ENCODE data around the gene ZC3H13. TPM values are rescaled to one million over a fixed set of nuclear protein-coding genes. Genes with fewer than 3 reads are reported as not detected.

The ZC3H13 gene
- total and polyA plus RNA-seq, 2 donors (not counting 1 experiment from before 2014, with no cell fraction given), result 4.8 to 65.7 TPM

- WGBS (ENCODE audit: insufficient coverage), result 100% methylated on average over 4 of the region's 7 CpGs
- Mint-ChIP-seq H3K4me3 (no peak overlapping the region), H3K4me1 (no peaks in the 10 kb centered on the region), H3K9me3 (ENCODE audit: insufficient read depth) (no peaks in the 10 kb centered on the region), H3K27me3 (peaks cover 5% of the 10 kb centered on the region), H3K27ac (no peak overlapping the region)
- ChIA-PET POLR2A (no interaction called here), CTCF (no interaction called here)
- Histone ChIP-seq H3K9me3 (ENCODE audit: control extremely low read depth in 1 of 3, control insufficient read depth in 2 of 3, insufficient read depth in 1 of 3, low read length in 2 of 3) (no peaks in the 10 kb centered on the region), H3K4me3 (ENCODE audit: control extremely low read depth in 1 of 5, extremely low read depth in 1 of 5, insufficient read depth in 1 of 5, low read depth in 2 of 5, low read length in 4 of 5) (no peak overlapping the region), H3K27me3 (replicated peaks in 1 of 4; ENCODE audit: control extremely low read depth in 1 of 4, control insufficient read depth in 3 of 4, insufficient read depth in 4 of 4, low read length in 3 of 4) (no peaks in the 10 kb centered on the region), H4K20me1 (ENCODE audit: control insufficient read depth, insufficient read depth, low read length, poor library complexity, severe bottlenecking) (no peaks in the 10 kb centered on the region), H3K4me2 (replicated peaks; ENCODE audit: low read depth, low read length, poor library complexity, severe bottlenecking) (no peak overlapping the region), H3K4me1 (ENCODE audit: control insufficient read depth in 2 of 2, insufficient read depth in 2 of 2, low read length in 2 of 2) (no peaks in the 10 kb centered on the region), H3K36me3 (replicated peaks in 1 of 2; ENCODE audit: control extremely low read depth in 1 of 2, control insufficient read depth in 1 of 2, extremely low read depth in 1 of 2, insufficient read depth in 2 of 2, low read length in 1 of 2) (no peaks in the 10 kb centered on the region), H3K27ac (ENCODE audit: low read length in 2 of 2) (no peak overlapping the region), H3K79me2 (ENCODE audit: control insufficient read depth, insufficient read depth, low read length) (no peaks in the 10 kb centered on the region), H3K9ac (ENCODE audit: low read length) (no peak overlapping the region), H2AFZ (ENCODE audit: insufficient read depth, low read depth, low read length, poor library complexity, severe bottlenecking) (no peak overlapping the region)
- intact Hi-C loops (cut with micrococcal nuclease), result no loop called here
- ATAC-seq (ENCODE audit: low read depth), result no peak
- TF ChIP-seq EZH2 (IDR thresholded peaks at IDR 0.05; ENCODE audit: borderline replicate concordance, insufficient read depth, low read depth, low read length, poor library complexity, severe bottlenecking) (no peak), CTCF (IDR thresholded peaks at IDR 0.05) (no peak)
- DNase-seq, result no peak
Observed at GRCh38 chr13:45915686-45916439, 136.7 kb downstream of the ZC3H13 start.

- ChIA-PET CTCF (no interaction called here), POLR2A (no interaction called here)
- Histone ChIP-seq H3K4me1 (ENCODE audit: control insufficient read depth in 2 of 2, insufficient read depth in 2 of 2, low read length in 2 of 2) (no peaks in the 10 kb centered on the region), H4K20me1 (ENCODE audit: control insufficient read depth, insufficient read depth, low read length, poor library complexity, severe bottlenecking) (no peaks in the 10 kb centered on the region), H3K4me2 (replicated peaks; ENCODE audit: low read depth, low read length, poor library complexity, severe bottlenecking) (no peak overlapping the region), H2AFZ (ENCODE audit: insufficient read depth, low read depth, low read length, poor library complexity, severe bottlenecking) (no peak overlapping the region), H3K36me3 (replicated peaks in 1 of 2; ENCODE audit: control extremely low read depth in 1 of 2, control insufficient read depth in 1 of 2, extremely low read depth in 1 of 2, insufficient read depth in 2 of 2, low read length in 1 of 2) (no peaks in the 10 kb centered on the region), H3K79me2 (ENCODE audit: control insufficient read depth, insufficient read depth, low read length) (no peaks in the 10 kb centered on the region), H3K27me3 (replicated peaks in 1 of 4; ENCODE audit: control extremely low read depth in 1 of 4, control insufficient read depth in 3 of 4, insufficient read depth in 4 of 4, low read length in 3 of 4) (no peaks in the 10 kb centered on the region), H3K9me3 (ENCODE audit: control extremely low read depth in 1 of 3, control insufficient read depth in 2 of 3, insufficient read depth in 1 of 3, low read length in 2 of 3) (no peaks in the 10 kb centered on the region), H3K4me3 (ENCODE audit: control extremely low read depth in 1 of 5, extremely low read depth in 1 of 5, insufficient read depth in 1 of 5, low read depth in 2 of 5, low read length in 4 of 5) (no peak overlapping the region), H3K27ac (ENCODE audit: low read length in 2 of 2) (no peak overlapping the region), H3K9ac (ENCODE audit: low read length) (no peak overlapping the region)
- no peak overlapping the region for H3K27ac Mint-ChIP-seq
- no peaks in the 10 kb centered on the region for H3K4me1 Mint-ChIP-seq
- intact Hi-C loops (cut with micrococcal nuclease), result no loop called here
- no peaks in the 10 kb centered on the region for H3K27me3 Mint-ChIP-seq
- no peak for ATAC-seq (ENCODE audit: low read depth)
- DNase-seq, result no peak
- H3K4me3 Mint-ChIP-seq, result no peak overlapping the region
- no peaks in the 10 kb centered on the region for H3K9me3 Mint-ChIP-seq (ENCODE audit: insufficient read depth)
- 80% methylated on average over 7 of the region's 7 CpGs for WGBS (ENCODE audit: insufficient coverage)
- TF ChIP-seq CTCF (IDR thresholded peaks at IDR 0.05) (no peak), EZH2 (IDR thresholded peaks at IDR 0.05; ENCODE audit: borderline replicate concordance, insufficient read depth, low read depth, low read length, poor library complexity, severe bottlenecking) (no peak)
Observed at GRCh38 chr13:45909673-45910072, 142.9 kb downstream of the ZC3H13 start.

All from B cell (primary cell).